HEK293 (cell line): ENCODE data around the gene ATP5F1A.

Source experiments
- CTCF ChIA-PET: fragments of 350-600 bp; formaldehyde crosslinking; extraction: SDS; loops from one replicate; lab custom pipeline; 2021; ENCODE audit warnings: antibody characterized with exemption; lab: Yijun Ruan, JAX
- POLR2A ChIA-PET: fragments of 300-600 bp; formaldehyde crosslinking; extraction: SDS; loops from one replicate; lab custom pipeline; 2020; ENCODE audit warnings: antibody characterized with exemption, inconsistent platforms; lab: Yijun Ruan, JAX
- H3K27ac ChIP-seq: fragments of 200-500 bp; sonication (Bioruptor generic); 2 replicates; pipeline ENCODE4 v1.5.1; 2014; ENCODE audit warnings: low read depth, low read length, control low read depth, inconsistent platforms; ENCODE audit errors: extremely low read depth
- H3K36me3 ChIP-seq, 2 experiments: fragments of 200-500 bp in 1 of 2; sonication (Bioruptor generic) in 1 of 2; 1 replicate in 1 of 2; 2 replicates in 1 of 2; pipeline ENCODE4 v1.5.1; 2014 to 2017; ENCODE audit warnings: inconsistent platforms in 2 of 2, low read length in 2 of 2; ENCODE audit not compliant: control insufficient read depth in 2 of 2, insufficient read depth in 1 of 2
- H3K4me1 ChIP-seq: fragments of 200-500 bp; sonication (Bioruptor generic); 2 replicates; pipeline ENCODE4 v1.5.1; 2014; ENCODE audit warnings: mild to moderate bottlenecking, low read length, inconsistent platforms; ENCODE audit not compliant: control insufficient read depth, insufficient read depth
- H3K4me3 ChIP-seq: 2 replicates; pipeline ENCODE4 v1.5.1; 2011; ENCODE audit warnings: low read depth, mild to moderate bottlenecking, control low read depth, low read length, moderate library complexity
- H3K9me3 ChIP-seq: fragments of 200-500 bp; sonication (Bioruptor generic); 2 replicates; pipeline ENCODE4 v1.5.1; 2014; ENCODE audit warnings: low read depth, low read length, inconsistent platforms; ENCODE audit not compliant: control insufficient read depth, insufficient read depth
- BCL11A ChIP-seq: fragments of 450-650 bp; formaldehyde crosslinking; IDR thresholded peaks from 2 replicates; pipeline ENCODE4 v1.5.1; 2016; ENCODE audit warnings: low read depth, missing biosample characterization, missing genetic modification characterization
- EGR2 ChIP-seq: fragments of 450-650 bp; formaldehyde crosslinking; IDR thresholded peaks from 2 replicates; pipeline ENCODE4 v1.5.1; 2016; ENCODE audit warnings: low read depth, missing biosample characterization, missing genetic modification characterization
- GFI1B ChIP-seq: fragments of 450-650 bp; formaldehyde crosslinking; IDR thresholded peaks from 2 replicates; pipeline ENCODE4 v1.5.1; 2016; ENCODE audit warnings: missing biosample characterization, missing genetic modification characterization
- KLF7 ChIP-seq: fragments of 450-650 bp; formaldehyde crosslinking; IDR thresholded peaks from 2 replicates; pipeline ENCODE4 v1.5.1; 2016; ENCODE audit warnings: missing biosample characterization, missing genetic modification characterization, borderline replicate concordance
- MZF1 ChIP-seq: fragments of 450-650 bp; formaldehyde crosslinking; IDR thresholded peaks from 2 replicates; pipeline ENCODE4 v1.5.1; 2017; ENCODE audit warnings: missing biosample characterization, missing genetic modification characterization, borderline replicate concordance
- YY2 ChIP-seq: fragments of 450-650 bp; formaldehyde crosslinking; IDR thresholded peaks from 2 replicates; pipeline ENCODE4 v1.5.1; 2016; ENCODE audit warnings: missing biosample characterization, missing genetic modification characterization
- ZBTB17 ChIP-seq: fragments of 450-650 bp; formaldehyde crosslinking; IDR thresholded peaks from 2 replicates; pipeline ENCODE4 v1.5.1; 2016; ENCODE audit warnings: missing biosample characterization, missing genetic modification characterization
- ZFP69B ChIP-seq: fragments of 450-650 bp; formaldehyde crosslinking; IDR thresholded peaks from 2 replicates; pipeline ENCODE4 v1.5.1; 2016; ENCODE audit warnings: missing biosample characterization, missing genetic modification characterization
- ZNF10 ChIP-seq: fragments of 450-650 bp; formaldehyde crosslinking; IDR thresholded peaks from 2 replicates; pipeline ENCODE4 v1.5.1; 2017; ENCODE audit warnings: missing biosample characterization, missing genetic modification characterization
- ZNF146 ChIP-seq: fragments of 450-650 bp; formaldehyde crosslinking; IDR thresholded peaks from 2 replicates; pipeline ENCODE4 v1.5.1; 2016; ENCODE audit warnings: missing biosample characterization, missing genetic modification characterization
- ZNF175 ChIP-seq: fragments of 450-650 bp; formaldehyde crosslinking; IDR thresholded peaks from 2 replicates; pipeline ENCODE4 v1.5.1; 2016; ENCODE audit warnings: missing biosample characterization, missing genetic modification characterization
- ZNF223 ChIP-seq: fragments of 450-650 bp; formaldehyde crosslinking; IDR thresholded peaks from 2 replicates; pipeline ENCODE4 v1.5.1; 2016; ENCODE audit warnings: missing biosample characterization, missing genetic modification characterization
- ZNF266 ChIP-seq: fragments of 450-650 bp; formaldehyde crosslinking; IDR thresholded peaks from 2 replicates; pipeline ENCODE4 v1.5.1; 2016; ENCODE audit warnings: missing biosample characterization, missing genetic modification characterization, low read depth
- ZNF274 ChIP-seq, 2 experiments: fragments of 200-500 bp in 1 of 2; fragments of 450-650 bp in 1 of 2; sonication (Bioruptor generic) in 1 of 2; formaldehyde crosslinking in 1 of 2; IDR thresholded peaks; 2 replicates each; pipeline versions ENCODE4 v1.5.1 to v1.6.1; 2014 to 2016; ENCODE audit warnings: borderline replicate concordance in 1 of 2, inconsistent platforms in 1 of 2, low read length in 1 of 2, missing biosample characterization in 1 of 2, missing genetic modification characterization in 1 of 2
- ZNF571 ChIP-seq: fragments of 450-650 bp; formaldehyde crosslinking; IDR thresholded peaks from 2 replicates; pipeline ENCODE4 v1.5.0; 2017; ENCODE audit warnings: missing biosample characterization, missing genetic modification characterization
- ZNF660 ChIP-seq: fragments of 450-650 bp; IDR thresholded peaks from 2 replicates; pipeline ENCODE4 v1.5.1; 2018; ENCODE audit warnings: missing biosample characterization, mild to moderate bottlenecking, missing genetic modification characterization
- ZNF76 ChIP-seq: fragments of 450-650 bp; formaldehyde crosslinking; IDR thresholded peaks from 2 replicates; pipeline ENCODE4; 2016; ENCODE audit warnings: low read depth, missing biosample characterization, missing genetic modification characterization, borderline replicate concordance
- ZNF785 ChIP-seq: fragments of 450-650 bp; formaldehyde crosslinking; IDR thresholded peaks from 2 replicates; pipeline ENCODE4 v1.5.1; 2016; ENCODE audit warnings: missing biosample characterization, missing genetic modification characterization
- ZNF843 ChIP-seq: fragments of 450-650 bp; formaldehyde crosslinking; IDR thresholded peaks from 2 replicates; pipeline ENCODE4 v1.5.1; 2016; ENCODE audit warnings: missing biosample characterization, missing genetic modification characterization
- TF ChIP-seq, protein P1 (sequence below): fragments of 450-650 bp; formaldehyde crosslinking; IDR thresholded peaks from 2 replicates; pipeline ENCODE4 v1.5.1; 2016; ENCODE audit warnings: missing biosample characterization, missing genetic modification characterization
- TF ChIP-seq, protein P2 (sequence below): fragments of 450-650 bp; formaldehyde crosslinking; IDR thresholded peaks from 2 replicates; pipeline ENCODE4 v1.5.1; 2016; ENCODE audit warnings: missing biosample characterization, missing genetic modification characterization

The ATP5F1A gene

DNA sequence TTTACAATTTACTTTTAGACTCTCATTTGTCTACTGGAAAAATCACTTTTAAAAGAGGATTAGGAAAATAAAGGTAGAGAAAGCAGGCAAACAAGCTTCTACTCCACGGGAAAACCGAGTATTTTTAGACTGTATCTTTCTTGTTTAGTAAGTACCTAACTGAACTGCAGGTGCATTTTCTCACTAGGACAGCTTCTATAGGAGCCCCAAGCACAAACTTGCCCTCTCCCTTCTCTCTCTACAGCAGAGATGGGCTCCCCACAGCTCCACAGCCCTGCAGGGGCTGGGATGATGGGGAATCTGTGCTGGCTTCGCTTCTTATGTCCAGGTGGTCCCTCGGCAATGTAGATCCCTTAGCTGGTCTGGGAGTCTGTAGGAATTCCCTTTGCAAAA, 42.3 kb downstream of the ATP5F1A start:
- POLR2A ChIA-PET, result no interaction called here
- CTCF ChIA-PET, result interaction anchor here (2.1 kb wide), 1 partner anchor 18 kb away, joined by 7 read pairs; no protein-coding TSS in a partner anchor

DNA sequence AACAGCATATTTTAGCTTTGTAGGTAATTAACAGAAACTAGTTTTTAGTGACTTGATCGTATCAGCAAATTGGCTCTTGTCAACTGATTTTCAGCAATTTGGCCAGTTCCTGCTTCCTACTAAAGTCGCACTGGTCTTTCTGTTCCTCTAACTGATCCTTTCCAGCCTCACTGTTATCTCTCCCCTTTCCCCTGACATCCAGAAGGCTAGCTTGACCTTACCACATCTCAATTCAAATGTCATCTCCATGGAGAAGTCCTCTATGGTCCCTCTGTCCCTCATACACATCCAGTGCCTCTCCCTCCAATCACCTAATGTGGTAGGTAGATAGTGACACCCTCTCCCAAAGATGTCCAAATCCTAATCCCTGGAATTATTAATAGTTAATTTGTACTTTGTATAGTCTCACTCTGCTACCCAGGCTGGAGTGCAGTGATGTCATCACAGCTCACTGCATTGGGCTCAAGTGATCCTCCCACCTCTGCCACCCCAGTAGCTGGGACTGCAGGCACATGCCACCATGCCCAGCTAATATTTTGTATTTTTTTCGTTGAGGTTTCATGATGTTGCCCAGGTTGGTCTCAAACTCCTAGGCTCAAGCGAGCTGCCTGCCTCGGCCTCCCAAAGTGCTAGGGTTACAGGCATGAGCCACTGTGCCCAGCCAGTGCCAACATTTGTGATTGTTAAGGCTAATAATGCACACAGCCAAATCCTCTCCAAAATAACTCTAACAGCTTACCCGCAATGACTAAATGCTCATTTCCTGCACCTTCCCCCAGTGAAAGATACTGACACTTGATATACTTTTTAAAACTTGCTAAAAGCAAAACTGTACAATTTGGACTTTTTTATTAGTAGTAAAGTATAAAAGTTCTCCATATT, 42.9 kb downstream of the ATP5F1A start:
- Histone ChIP-seq H3K9me3 (no peaks in the 10 kb centered on the region), H3K27ac (no peak overlapping the region), H3K36me3 (no peaks in the 10 kb centered on the region), H3K4me3 (no peak overlapping the region), H3K4me1 (no peaks in the 10 kb centered on the region)
- ChIA-PET CTCF (interaction anchor here (1.3 to 2.1 kb wide), 2 partner anchors 18 to 28 kb away, joined by 3 to 7 read pairs; no protein-coding TSS in a partner anchor), POLR2A (no interaction called here)
- TF ChIP-seq ZNF785 (no peak), ZNF660 (no peak), ZNF146 (tag by site-specific recombination) (no peak), ZBTB17 (no peak), ZNF76 (tag by site-specific recombination) (no peak)

More for the DNA sequence above, 42.3 kb downstream of the ATP5F1A start:
- H3K4me1 ChIP-seq, result no peaks in the 10 kb centered on the region
- TF ChIP-seq, protein P1, sequence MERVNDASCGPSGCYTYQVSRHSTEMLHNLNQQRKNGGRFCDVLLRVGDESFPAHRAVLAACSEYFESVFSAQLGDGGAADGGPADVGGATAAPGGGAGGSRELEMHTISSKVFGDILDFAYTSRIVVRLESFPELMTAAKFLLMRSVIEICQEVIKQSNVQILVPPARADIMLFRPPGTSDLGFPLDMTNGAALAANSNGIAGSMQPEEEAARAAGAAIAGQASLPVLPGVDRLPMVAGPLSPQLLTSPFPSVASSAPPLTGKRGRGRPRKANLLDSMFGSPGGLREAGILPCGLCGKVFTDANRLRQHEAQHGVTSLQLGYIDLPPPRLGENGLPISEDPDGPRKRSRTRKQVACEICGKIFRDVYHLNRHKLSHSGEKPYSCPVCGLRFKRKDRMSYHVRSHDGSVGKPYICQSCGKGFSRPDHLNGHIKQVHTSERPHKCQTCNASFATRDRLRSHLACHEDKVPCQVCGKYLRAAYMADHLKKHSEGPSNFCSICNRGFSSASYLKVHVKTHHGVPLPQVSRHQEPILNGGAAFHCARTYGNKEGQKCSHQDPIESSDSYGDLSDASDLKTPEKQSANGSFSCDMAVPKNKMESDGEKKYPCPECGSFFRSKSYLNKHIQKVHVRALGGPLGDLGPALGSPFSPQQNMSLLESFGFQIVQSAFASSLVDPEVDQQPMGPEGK, result no peak
- no peak for TF ChIP-seq ZNF843 (tag by site-specific recombination)
- TF ChIP-seq, protein P2, sequence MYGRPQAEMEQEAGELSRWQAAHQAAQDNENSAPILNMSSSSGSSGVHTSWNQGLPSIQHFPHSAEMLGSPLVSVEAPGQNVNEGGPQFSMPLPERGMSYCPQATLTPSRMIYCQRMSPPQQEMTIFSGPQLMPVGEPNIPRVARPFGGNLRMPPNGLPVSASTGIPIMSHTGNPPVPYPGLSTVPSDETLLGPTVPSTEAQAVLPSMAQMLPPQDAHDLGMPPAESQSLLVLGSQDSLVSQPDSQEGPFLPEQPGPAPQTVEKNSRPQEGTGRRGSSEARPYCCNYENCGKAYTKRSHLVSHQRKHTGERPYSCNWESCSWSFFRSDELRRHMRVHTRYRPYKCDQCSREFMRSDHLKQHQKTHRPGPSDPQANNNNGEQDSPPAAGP, result no peak
- no peak for TF ChIP-seq BCL11A (tag by site-specific recombination)
- no peak for TF ChIP-seq ZNF274 (IDR thresholded peaks at IDR 0.05; ENCODE audit: low read length)
- no peak for TF ChIP-seq ZNF274 (tag by site-specific recombination; IDR thresholded peaks at IDR 0.05; ENCODE audit: borderline replicate concordance)
- TF ChIP-seq KLF7 (tag by site-specific recombination), result no peak
- TF ChIP-seq ZFP69B, result no peak
- no peak for TF ChIP-seq ZNF10 (tag by site-specific recombination)
- no peak for TF ChIP-seq ZNF266 (tag by site-specific recombination)
- no peak for TF ChIP-seq GFI1B (tag by site-specific recombination)
- TF ChIP-seq ZNF571 (tag by site-specific recombination), result no peak
- no peak for TF ChIP-seq ZNF223 (tag by site-specific recombination)
- no peak for TF ChIP-seq ZNF175 (tag by site-specific recombination)
- TF ChIP-seq MZF1 (tag by site-specific recombination), result no peak
- no peak for TF ChIP-seq EGR2 (tag by site-specific recombination)
- TF ChIP-seq YY2 (tag by site-specific recombination), result no peak
- no peaks in the 10 kb centered on the region for H3K36me3 ChIP-seq
- no peak overlapping the region for H3K4me3 ChIP-seq
- no peaks in the 10 kb centered on the region for H3K9me3 ChIP-seq
- H3K27ac ChIP-seq, result no peak overlapping the region
